Transverse colon (tissue), 4 donors: ENCODE data around the gene NISCH. TPM values are rescaled to one million over a fixed set of nuclear protein-coding genes. Genes with fewer than 3 reads are reported as not detected.

ENCODE experiments used
- DNase-seq: peaks from one replicate; pipeline ENCODE4 v3.0.0-alpha.2; 2019
- H3K27ac ChIP-seq, 4 donors: fragments of 200-600 bp; sonication (generic); 2 replicates each; pipeline ENCODE4 v1.5.1; 2016 to 2018; ENCODE audit warnings: inconsistent platforms in 4 of 4
- H3K27me3 ChIP-seq: fragments of 200-600 bp; sonication (generic); 2 replicates; pipeline ENCODE4 v1.5.1; 2017; ENCODE audit warnings: inconsistent platforms
- H3K36me3 ChIP-seq, 4 donors: fragments of 200-600 bp; sonication (generic); 2 replicates each; pipeline ENCODE4 v1.5.1; 2017 to 2019; ENCODE audit warnings: inconsistent platforms in 4 of 4
- H3K4me1 ChIP-seq, 4 donors: fragments of 200-600 bp; sonication (generic); 2 replicates each; pipeline ENCODE4 v1.5.1; 2017 to 2020; ENCODE audit warnings: inconsistent platforms in 4 of 4
- H3K4me3 ChIP-seq, 4 donors: fragments of 200-600 bp; sonication (generic); 1 replicate in 1 of 4; 2 replicates in 3 of 4; pipeline versions ENCODE4 v1.5.1 to v1.6.1; 2017 to 2019; ENCODE audit warnings: inconsistent platforms in 4 of 4
- H3K9me3 ChIP-seq, 2 donors: fragments of 200-600 bp; sonication (generic); 2 replicates each; pipeline ENCODE4 v1.5.1; 2017 to 2019; ENCODE audit warnings: inconsistent platforms in 2 of 2
- EP300 ChIP-seq: sonication (generic); formaldehyde crosslinking; IDR thresholded peaks from one replicate; pipeline ENCODE4 v1.6.1; 2017; ENCODE audit warnings: antibody characterized with exemption, low read depth
- POLR2A ChIP-seq: fragments of 450-650 bp; IDR thresholded peaks from one replicate; pipeline ENCODE4 v1.6.1; 2016; ENCODE audit warnings: antibody characterized with exemption, mild to moderate bottlenecking, moderate library complexity
- POLR2AphosphoS5 ChIP-seq, 3 donors: sonication (generic); formaldehyde crosslinking; IDR thresholded peaks; one replicate each; pipeline ENCODE4 v1.6.1; 2016; ENCODE audit warnings: antibody characterized with exemption in 3 of 3
- WGBS, 2 donors: methylation state at CpG; one replicate each; pipeline ENCODE4 v1.1.5; 2018; ENCODE audit warnings: low coverage in 1 of 2; 5-methylcytosine and 5-hydroxymethylcytosine counted together
- in situ Hi-C, 4 donors: fragments of 200-750 bp; cut with MboI; loops; one replicate each; pipeline versions ENCODE4 v1.15.0 to v1.15.1; 2017; ENCODE audit warnings: low sequenced_read_pairs in 3 of 4, low pct_ligation_motif_present in 1 of 4, low pct_unique_long_range_greater_than_20kb in 1 of 4
- intact Hi-C: fragments of 100-400 bp; cut with DNase I; formaldehyde crosslinking; loops from one replicate; pipeline ENCODE4 v1.15.1; 2023; ENCODE audit warnings: low total_unique reads
- total RNA-seq, 4 donors: library from RNA; depleted of rRNA; stranded (reverse); fragments of >200 nt; gene quantifications; one replicate each; pipeline ENCODE4 v1.1.0, GENCODE V29; 2016
- TF ChIP-seq, protein P1 (sequence below), 5 experiments: fragments of 200-600 bp in 3 of 5; fragments of 450-650 bp in 2 of 5; sonication (generic) in 3 of 5; IDR thresholded peaks; 1 replicate in 2 of 5; 2 replicates in 3 of 5; pipeline ENCODE4 v1.5.1; 2016 to 2017; ENCODE audit warnings: antibody characterized with exemption in 5 of 5, inconsistent platforms in 3 of 5, mild to moderate bottlenecking in 2 of 5, moderate library complexity in 1 of 5

Gene NISCH
- total RNA-seq, 4 donors from 2014 or later = 72.0 to 137 (median 98.6) TPM

DNA sequence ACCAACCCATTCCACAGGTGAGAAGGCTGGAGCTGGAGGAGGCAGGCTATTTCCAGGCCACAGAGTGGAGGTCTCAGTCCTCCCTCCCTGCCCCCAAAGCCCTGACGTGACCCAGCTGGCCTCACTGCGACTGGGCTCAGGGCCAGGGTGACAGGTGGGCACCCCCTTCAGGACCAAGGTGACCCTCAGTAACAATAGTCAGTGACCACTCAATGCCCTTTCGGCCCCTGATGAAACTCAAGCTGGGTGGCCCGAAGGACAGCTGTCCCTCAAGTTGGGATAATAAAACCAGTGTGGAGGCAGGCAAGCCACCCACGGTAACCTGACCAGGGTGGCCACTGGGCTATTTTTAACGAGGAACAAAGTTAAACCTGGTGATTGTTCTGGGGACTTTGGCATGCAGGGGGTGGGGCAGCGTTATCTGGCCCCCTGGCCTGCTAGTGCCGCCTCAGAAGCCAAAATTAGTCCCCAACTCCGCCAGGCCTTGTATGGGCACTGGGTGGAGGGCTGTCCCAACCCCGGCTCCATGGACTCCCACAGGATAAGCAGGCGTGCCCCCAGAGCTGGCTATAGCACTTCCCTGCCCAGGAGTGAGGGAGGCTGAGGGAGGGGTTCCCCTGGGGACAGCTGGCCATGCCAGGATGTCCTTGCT lies 2.7 kb upstream of the NISCH start:
- Histone ChIP-seq H3K36me3 (no peaks in the 10 kb centered on the region), H3K27me3 (no peaks in the 10 kb centered on the region), H3K4me3 (no peak overlapping the region), H3K9me3 (no peaks in the 10 kb centered on the region), H3K27ac (no peak overlapping the region), H3K4me1 (peaks cover 13 to 33% (median 20%) of the 10 kb centered on the region in 4 donors)
- intact Hi-C loops = no loop called here
- TF ChIP-seq, protein P1, sequence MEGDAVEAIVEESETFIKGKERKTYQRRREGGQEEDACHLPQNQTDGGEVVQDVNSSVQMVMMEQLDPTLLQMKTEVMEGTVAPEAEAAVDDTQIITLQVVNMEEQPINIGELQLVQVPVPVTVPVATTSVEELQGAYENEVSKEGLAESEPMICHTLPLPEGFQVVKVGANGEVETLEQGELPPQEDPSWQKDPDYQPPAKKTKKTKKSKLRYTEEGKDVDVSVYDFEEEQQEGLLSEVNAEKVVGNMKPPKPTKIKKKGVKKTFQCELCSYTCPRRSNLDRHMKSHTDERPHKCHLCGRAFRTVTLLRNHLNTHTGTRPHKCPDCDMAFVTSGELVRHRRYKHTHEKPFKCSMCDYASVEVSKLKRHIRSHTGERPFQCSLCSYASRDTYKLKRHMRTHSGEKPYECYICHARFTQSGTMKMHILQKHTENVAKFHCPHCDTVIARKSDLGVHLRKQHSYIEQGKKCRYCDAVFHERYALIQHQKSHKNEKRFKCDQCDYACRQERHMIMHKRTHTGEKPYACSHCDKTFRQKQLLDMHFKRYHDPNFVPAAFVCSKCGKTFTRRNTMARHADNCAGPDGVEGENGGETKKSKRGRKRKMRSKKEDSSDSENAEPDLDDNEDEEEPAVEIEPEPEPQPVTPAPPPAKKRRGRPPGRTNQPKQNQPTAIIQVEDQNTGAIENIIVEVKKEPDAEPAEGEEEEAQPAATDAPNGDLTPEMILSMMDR (IDR thresholded peaks at IDR 0.05) = no peak
- TF ChIP-seq EP300 = no peak
- no peak for TF ChIP-seq POLR2A
- WGBS, 2 donors = 78% methylated on average over 11 of the region's 11 CpGs; no CpG with 5 or more reads in 1 of the 2 donors
- in situ Hi-C loops = no loop called here
- no peak for DNase-seq

DNA sequence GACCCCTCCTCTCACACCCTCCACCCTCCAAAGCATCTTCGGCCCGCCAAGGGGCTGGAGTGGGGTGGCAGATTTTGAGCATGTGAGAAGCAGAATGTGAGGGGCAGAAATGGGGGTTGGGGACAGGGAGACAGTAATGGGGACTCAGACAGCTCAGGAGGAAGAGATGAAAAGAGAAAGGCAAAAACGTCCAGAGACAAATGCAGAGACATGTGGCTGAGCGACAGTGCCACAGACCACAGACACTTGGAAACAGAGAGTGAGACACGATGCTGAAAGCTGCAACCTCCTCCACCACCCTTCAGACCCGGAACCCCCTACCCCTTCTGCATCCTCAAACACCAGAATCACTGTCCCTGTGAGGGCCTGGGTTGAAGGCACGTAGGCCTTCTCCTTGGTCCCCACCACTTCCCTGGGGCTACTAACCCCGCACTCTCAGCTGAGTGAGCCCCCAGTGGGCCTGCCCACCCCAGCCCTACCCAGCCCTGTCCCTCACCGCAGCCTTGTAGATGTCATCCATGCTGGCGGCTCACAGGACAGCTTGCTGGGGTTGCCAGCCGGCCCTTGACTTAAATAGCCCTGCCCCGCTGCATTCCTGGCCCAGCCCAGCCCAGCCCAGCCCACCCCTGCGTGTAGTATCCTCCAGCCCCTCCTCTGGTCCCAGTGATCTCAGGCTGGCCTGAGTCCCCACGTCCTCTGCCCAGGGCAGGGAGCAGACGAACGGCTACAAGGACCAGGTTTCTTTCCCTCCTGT lies 1.7 kb upstream of the NISCH start, which contains the start of gene TNNC1:
Gene TNNC1 (minus strand): TSS at position 546 of the 754 bp plus-strand sequence. CDS start 26 bp downstream, at position 520.
- no peaks in the 10 kb centered on the region for H3K9me3 ChIP-seq
- H3K4me3 ChIP-seq = peak within 1 kb of the TSS in 3 of 4 donors; percentile 86 to 98 (median 91)
- H3K36me3 ChIP-seq = peaks cover 0 to 7% (median 0%) of the 10 kb centered on the region in 4 donors
- TF ChIP-seq POLR2AphosphoS5 (IDR thresholded peaks at IDR 0.05) = no peak
- TF ChIP-seq EP300 = no peak
- TF ChIP-seq POLR2A = no peak
- TF ChIP-seq, protein P1 (IDR thresholded peaks at IDR 0.05) = no peak
- intact Hi-C loops (no loop called here), in situ Hi-C loops (no loop called here)
- H3K27me3 ChIP-seq = no peaks in the 10 kb centered on the region
- DNase-seq = peak; percentile 35
- H3K27ac ChIP-seq = peak within 1 kb of the TSS; percentile 88 to 92 (median 90)
- 64 to 73% methylated on average over 5 to 15 of the region's 16 CpGs for WGBS, 2 donors
- H3K4me1 ChIP-seq = peaks cover 13 to 33% (median 20%) of the 10 kb centered on the region in 4 donors

DNA sequence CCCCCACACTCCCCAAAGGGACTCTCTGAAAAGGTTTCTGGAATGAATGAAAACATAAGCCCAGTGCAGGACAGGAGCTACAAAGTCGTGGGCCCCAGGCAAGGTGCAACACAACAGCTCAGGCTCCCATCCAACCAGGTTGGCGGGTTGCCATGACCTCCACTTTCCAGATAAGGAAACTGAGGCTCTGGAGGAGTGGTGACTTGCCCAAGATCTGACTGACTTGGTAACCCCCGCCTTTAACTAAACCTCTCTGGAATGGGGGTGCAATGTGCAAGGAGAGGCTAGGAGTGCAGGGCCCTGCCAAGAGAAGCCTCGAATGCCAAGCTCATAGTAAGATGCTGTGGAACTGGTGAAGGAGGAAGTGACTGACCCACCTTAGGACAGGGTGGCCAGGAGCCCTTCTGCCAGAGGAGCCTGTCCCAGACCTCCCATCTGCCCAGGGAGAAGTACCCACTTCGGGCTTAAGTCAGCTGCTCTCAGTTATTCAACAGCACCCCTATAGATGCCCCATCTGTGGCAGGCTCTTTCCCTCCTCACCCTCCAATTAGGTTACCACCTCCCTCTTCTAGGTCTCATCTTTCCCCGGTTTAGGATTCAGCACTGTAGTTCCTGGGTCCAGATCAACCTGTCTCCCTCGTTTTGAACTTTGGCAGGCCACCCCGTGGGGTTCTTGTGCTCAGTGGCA lies 1.0 kb upstream of the NISCH start:
- in situ Hi-C loops = no loop called here
- intact Hi-C loops = no loop called here
- H3K4me3 ChIP-seq = peak overlapping the region in 3 of 4 donors; percentile 86 to 98 (median 91)
- WGBS, 2 donors = 0 to 48% methylated on average over 1 to 8 of the region's 8 CpGs
- peaks cover 0 to 12% (median 0%) of the 10 kb centered on the region in 4 donors for H3K36me3 ChIP-seq
- H3K27me3 ChIP-seq = no peaks in the 10 kb centered on the region
- DNase-seq = no peak
- peak overlapping the region; percentile 88 to 92 (median 90) for H3K27ac ChIP-seq
- H3K4me1 ChIP-seq = peaks cover 13 to 33% (median 20%) of the 10 kb centered on the region in 4 donors
- no peak for TF ChIP-seq EP300
- TF ChIP-seq POLR2AphosphoS5 (IDR thresholded peaks at IDR 0.05) = no peak
- TF ChIP-seq, protein P1 (IDR thresholded peaks at IDR 0.05) = no peak
- no peak for TF ChIP-seq POLR2A
- H3K9me3 ChIP-seq = no peaks in the 10 kb centered on the region

DNA sequence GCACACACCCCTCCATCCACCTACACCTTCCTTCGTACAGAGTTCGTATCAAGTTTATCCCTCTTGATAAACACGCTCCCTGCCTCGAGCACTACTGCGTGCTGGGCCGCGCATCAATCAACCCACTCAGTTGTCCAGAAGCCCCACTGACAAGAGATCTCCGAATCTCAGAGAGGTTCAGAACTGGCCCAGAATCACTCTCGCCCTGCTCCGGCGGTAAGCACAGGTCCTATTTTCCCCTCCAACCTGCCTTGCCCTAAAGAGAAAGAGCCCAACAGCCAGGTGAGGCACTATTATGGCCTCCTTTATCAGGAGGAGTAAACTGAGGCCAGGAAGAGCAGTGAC lies 494 bp upstream of the NISCH start:
- Histone ChIP-seq H3K27ac (peak overlapping the region; percentile 88 to 92 (median 90)), H3K4me1 (peaks cover 13 to 31% (median 19%) of the 10 kb centered on the region in 4 donors), H3K27me3 (no peaks in the 10 kb centered on the region), H3K9me3 (no peaks in the 10 kb centered on the region), H3K4me3 (peak overlapping the region; percentile 86 to 99 (median 94)), H3K36me3 (peaks cover 0 to 12% (median 0%) of the 10 kb centered on the region in 4 donors)
- intact Hi-C loops (no loop called here), in situ Hi-C loops (no loop called here)
- WGBS, 2 donors = 15 to 22% methylated on average over 4 to 11 of the region's 11 CpGs
- no peak for DNase-seq
- TF ChIP-seq POLR2A = no peak
- TF ChIP-seq, protein P1 (IDR thresholded peaks at IDR 0.05) = no peak
- TF ChIP-seq EP300 = no peak
- no peak for TF ChIP-seq POLR2AphosphoS5 (IDR thresholded peaks at IDR 0.05)
